OCI-LY7 (cell line): ENCODE data around the gene SYNJ1. TPM values are rescaled to one million over a fixed set of nuclear protein-coding genes. Genes with fewer than 3 reads are reported as not detected.

Experiments
- BruUV-seq: library from RNA; stranded (reverse); fragments of 400-500 nt; replicated peaks from 2 replicates; lab custom pipeline; 2021; lab: Mats Ljungman, UMichigan
- CTCF ChIA-PET: fragments of 300-600 bp; sonication (Branson Sonifier 250); formaldehyde crosslinking; loops from one replicate; lab custom pipeline; 2022; ENCODE audit warnings: antibody characterized with exemption; ENCODE audit not compliant: unreplicated experiment; lab: Charles Lee
- POLR2A ChIA-PET: fragments of 300-600 bp; sonication (Branson Sonifier 250); formaldehyde crosslinking; loops from one replicate; lab custom pipeline; 2022; ENCODE audit warnings: antibody characterized with exemption; lab: Charles Lee
- DNase-seq: peaks from one replicate; pipeline ENCODE4 v3.0.0-alpha.2; 2015; ENCODE audit warnings: low spot score
- H2AFZ ChIP-seq: fragments of 200-600 bp; sonication (generic), shearing (Covaris generic); 2 replicates; pipeline ENCODE4 v1.6.1; 2014; ENCODE audit warnings: mild to moderate bottlenecking, antibody characterized with exemption, low read length, moderate library complexity
- H3K27ac ChIP-seq: fragments of 200-600 bp; sonication (generic); 2 replicates; pipeline ENCODE4 v1.5.1; 2014; ENCODE audit warnings: mixed run types, low read depth, mild to moderate bottlenecking, moderate library complexity, low read length, inconsistent platforms; ENCODE audit not compliant: poor library complexity, severe bottlenecking
- H3K36me3 ChIP-seq: fragments of 200-600 bp; sonication (generic); 2 replicates; pipeline ENCODE4 v1.6.1; 2014; ENCODE audit warnings: mild to moderate bottlenecking, antibody characterized with exemption, low read length, moderate library complexity, mixed read lengths; ENCODE audit not compliant: insufficient read depth
- H3K4me1 ChIP-seq: fragments of 200-600 bp; sonication (generic); 2 replicates; pipeline ENCODE4 v1.5.1; 2014; ENCODE audit warnings: mild to moderate bottlenecking, low read length; ENCODE audit not compliant: insufficient read depth, poor library complexity, severe bottlenecking
- H3K4me2 ChIP-seq: fragments of 200-600 bp; sonication (generic); 2 replicates; pipeline ENCODE4 v1.6.1; 2014; ENCODE audit warnings: mild to moderate bottlenecking, low read length
- H3K4me3 ChIP-seq: fragments of 200-600 bp; sonication (generic); 2 replicates; pipeline ENCODE4 v1.5.1; 2014; ENCODE audit warnings: mild to moderate bottlenecking, low read depth, low read length; ENCODE audit not compliant: poor library complexity, severe bottlenecking
- H3K79me2 ChIP-seq: fragments of 200-600 bp; sonication (generic); 2 replicates; pipeline ENCODE4 v1.6.1; 2016; ENCODE audit warnings: low read depth, mild to moderate bottlenecking, low read length, moderate library complexity, mixed read lengths; ENCODE audit not compliant: insufficient read depth
- H3K9me2 ChIP-seq: fragments of 200-600 bp; sonication (generic); 2 replicates; pipeline ENCODE4 v1.6.1; 2016; ENCODE audit warnings: mild to moderate bottlenecking, low read length, mixed read lengths; ENCODE audit not compliant: insufficient read depth
- H3K9me3 ChIP-seq: fragments of 200-600 bp; sonication (generic); 2 replicates; pipeline ENCODE4 v1.6.1; 2014; ENCODE audit warnings: mild to moderate bottlenecking, mixed run types, low read length, mixed read lengths
- H4K20me1 ChIP-seq: fragments of 200-600 bp; sonication (generic); 2 replicates; pipeline ENCODE4 v1.6.1; 2014; ENCODE audit warnings: mild to moderate bottlenecking, antibody characterized with exemption, low read length, moderate library complexity, mixed read lengths; ENCODE audit not compliant: insufficient read depth
- EZH2phosphoT487 ChIP-seq: fragments of 200-600 bp; sonication (generic); IDR thresholded peaks from 2 replicates; pipeline ENCODE4 v1.6.1; 2018; ENCODE audit warnings: low read depth, borderline replicate concordance, mild to moderate bottlenecking, mixed run types, antibody characterized with exemption, low read length, moderate library complexity, mixed read lengths
- intact Hi-C: fragments of 100-400 bp; cut with micrococcal nuclease; formaldehyde crosslinking; loops from one replicate; pipeline ENCODE4 v1.10.0; 2022; ENCODE audit not compliant: unreplicated experiment
- total RNA-seq, 2 experiments: library from RNA; depleted of rRNA in 1 of 2; stranded (reverse); fragments of >200 nt in 1 of 2; shearing (Covaris generic) in 1 of 2; gene quantifications; 2 replicates each; pipeline ENCODE4 v1.2.3, GENCODE V29; 2014 to 2022
- TF ChIP-seq, protein P1 (sequence below): fragments of 200-600 bp; sonication (generic); conservative IDR thresholded peaks from 2 replicates; pipeline ENCODE4 v1.5.1; 2014; ENCODE audit warnings: mild to moderate bottlenecking, antibody characterized with exemption, low read length, moderate library complexity, mixed read lengths

The SYNJ1 gene
- total RNA-seq, 2 experiments from 2014 or later, result 3.8 to 8.0 TPM

DNA sequence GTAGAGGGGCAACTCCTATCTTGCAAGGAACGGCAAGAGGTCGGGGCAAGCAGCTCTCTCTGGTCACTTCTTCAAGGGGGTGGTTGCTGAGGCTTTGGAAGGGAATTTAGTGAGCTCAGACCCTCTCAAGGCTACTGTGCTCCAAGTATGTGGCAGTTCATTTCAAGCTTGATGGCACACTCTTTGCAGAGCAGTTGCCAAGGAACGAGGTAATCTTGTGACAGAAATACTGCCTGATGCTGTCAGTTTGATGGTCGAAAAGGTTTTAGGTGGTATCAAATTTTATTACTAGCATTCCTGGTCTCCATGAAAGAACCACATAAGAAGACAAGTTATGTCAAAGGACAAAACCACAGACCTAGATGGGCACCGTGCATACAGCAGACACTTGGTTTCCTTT lies 128.7 kb downstream of the SYNJ1 start:
- Histone ChIP-seq H3K79me2 (no peaks in the 10 kb centered on the region), H3K4me2 (no peak overlapping the region), H2AFZ (no peak overlapping the region), H3K4me1 (peaks cover 11% of the 10 kb centered on the region), H3K4me3 (no peak overlapping the region), H3K27ac (peak overlapping the region; percentile 12), H3K36me3 (peaks cover 66% of the 10 kb centered on the region), H3K9me3 (no peaks in the 10 kb centered on the region), H4K20me1 (no peaks in the 10 kb centered on the region; the same call in 1 of the 2 replicates), H3K9me2 (no peaks in the 10 kb centered on the region)
- TF ChIP-seq, protein P1, sequence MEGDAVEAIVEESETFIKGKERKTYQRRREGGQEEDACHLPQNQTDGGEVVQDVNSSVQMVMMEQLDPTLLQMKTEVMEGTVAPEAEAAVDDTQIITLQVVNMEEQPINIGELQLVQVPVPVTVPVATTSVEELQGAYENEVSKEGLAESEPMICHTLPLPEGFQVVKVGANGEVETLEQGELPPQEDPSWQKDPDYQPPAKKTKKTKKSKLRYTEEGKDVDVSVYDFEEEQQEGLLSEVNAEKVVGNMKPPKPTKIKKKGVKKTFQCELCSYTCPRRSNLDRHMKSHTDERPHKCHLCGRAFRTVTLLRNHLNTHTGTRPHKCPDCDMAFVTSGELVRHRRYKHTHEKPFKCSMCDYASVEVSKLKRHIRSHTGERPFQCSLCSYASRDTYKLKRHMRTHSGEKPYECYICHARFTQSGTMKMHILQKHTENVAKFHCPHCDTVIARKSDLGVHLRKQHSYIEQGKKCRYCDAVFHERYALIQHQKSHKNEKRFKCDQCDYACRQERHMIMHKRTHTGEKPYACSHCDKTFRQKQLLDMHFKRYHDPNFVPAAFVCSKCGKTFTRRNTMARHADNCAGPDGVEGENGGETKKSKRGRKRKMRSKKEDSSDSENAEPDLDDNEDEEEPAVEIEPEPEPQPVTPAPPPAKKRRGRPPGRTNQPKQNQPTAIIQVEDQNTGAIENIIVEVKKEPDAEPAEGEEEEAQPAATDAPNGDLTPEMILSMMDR, result no peak
- no peak for TF ChIP-seq EZH2phosphoT487
- ChIA-PET CTCF (no interaction called here), POLR2A (interaction anchor here (1.2 to 1.4 kb wide), 2 partner anchors 10 to 14 kb away, joined by 3 read pairs; no protein-coding TSS in a partner anchor)
- intact Hi-C loops, result no loop called here
- DNase-seq, result no peak
- no TSS peak for BruUV-seq

GRCh38 chr21:32597205-32597604 lies 130.6 kb downstream of the SYNJ1 start:
- TF ChIP-seq EZH2phosphoT487, result no peak
- TF ChIP-seq, protein P1, result no peak
- POLR2A ChIA-PET, result interaction anchor here (0.6 kb wide), 1 partner anchor 859 kb away, joined by 3 read pairs; no protein-coding TSS in a partner anchor
- Histone ChIP-seq H3K9me2 (no peaks in the 10 kb centered on the region), H3K4me3 (no peak overlapping the region), H3K9me3 (no peaks in the 10 kb centered on the region), H3K4me1 (peaks cover 11% of the 10 kb centered on the region), H3K4me2 (no peak overlapping the region), H3K27ac (no peak overlapping the region), H2AFZ (no peak overlapping the region), H4K20me1 (no peaks in the 10 kb centered on the region; the same call in 1 of the 2 replicates), H3K79me2 (no peaks in the 10 kb centered on the region), H3K36me3 (peaks cover 47% of the 10 kb centered on the region)
- CTCF ChIA-PET, result interaction anchor here (0.5 kb wide), 1 partner anchor 729 kb away, joined by 3 read pairs; no protein-coding TSS in a partner anchor
- no peak for DNase-seq
- no TSS peak for BruUV-seq
- intact Hi-C loops, result no loop called here

GRCh38 chr21:32595431-32595830 lies 132.4 kb downstream of the SYNJ1 start:
- ChIA-PET POLR2A (no interaction called here), CTCF (no interaction called here)
- DNase-seq, result no peak
- H3K4me2 ChIP-seq, result no peak overlapping the region
- no peaks in the 10 kb centered on the region for H3K9me2 ChIP-seq
- no TSS peak for BruUV-seq
- no peak overlapping the region for H3K27ac ChIP-seq
- intact Hi-C loops, result no loop called here
- TF ChIP-seq, protein P1, result no peak
- TF ChIP-seq EZH2phosphoT487, result no peak
- H3K9me3 ChIP-seq, result no peaks in the 10 kb centered on the region
- H3K4me3 ChIP-seq, result no peak overlapping the region
- peaks cover 11% of the 10 kb centered on the region for H3K4me1 ChIP-seq
- no peaks in the 10 kb centered on the region for H3K79me2 ChIP-seq
- no peak overlapping the region for H2AFZ ChIP-seq
- no peaks in the 10 kb centered on the region; the same call in 1 of the 2 replicates for H4K20me1 ChIP-seq
- H3K36me3 ChIP-seq, result peaks cover 33% of the 10 kb centered on the region
